Neural cell (in vitro differentiated cells): ENCODE results near the gene TMEM235. TPM values are rescaled to one million over a fixed set of nuclear protein-coding genes. Genes with fewer than 3 reads are reported as not detected.

Source experiments
- H2AFZ ChIP-seq: fragments of 200-600, 300-800 bp; sonication (generic), shearing (Covaris generic); 2 replicates; pipeline ENCODE4 v1.6.0; 2014; ENCODE audit warnings: low read depth, mild to moderate bottlenecking, antibody characterized with exemption, low read length, moderate library complexity
- H3F3A ChIP-seq: fragments of 200-600 bp; shearing (Covaris generic); 2 replicates; pipeline ENCODE4 v1.6.1; 2016; ENCODE audit warnings: mild to moderate bottlenecking, moderate library complexity, mixed read lengths, antibody characterized with exemption, low read length; ENCODE audit not compliant: insufficient read depth, poor library complexity, severe bottlenecking
- H3K27ac ChIP-seq: fragments of 200-600, 300-800 bp; sonication (generic), shearing (Covaris generic); 2 replicates; pipeline ENCODE4 v1.5.1; 2014; ENCODE audit warnings: mild to moderate bottlenecking, low read length, moderate library complexity
- H3K27me3 ChIP-seq: fragments of 300-800, 200-600 bp; sonication (generic), shearing (Covaris generic); 2 replicates; pipeline ENCODE4 v1.6.0; 2014; ENCODE audit warnings: mild to moderate bottlenecking, low read depth, low read length, moderate library complexity; ENCODE audit not compliant: insufficient read depth
- H3K36me3 ChIP-seq: fragments of 300-800, 200-600 bp; sonication (generic), shearing (Covaris generic); 2 replicates; pipeline ENCODE4 v1.5.1; 2014; ENCODE audit warnings: mild to moderate bottlenecking, antibody characterized with exemption, low read length, moderate library complexity; ENCODE audit not compliant: insufficient read depth
- H3K4me2 ChIP-seq: fragments of 300-800, 200-600 bp; sonication (generic), shearing (Covaris generic); 2 replicates; pipeline ENCODE4 v1.6.0; 2014; ENCODE audit warnings: mild to moderate bottlenecking, low read length
- H3K4me3 ChIP-seq: fragments of 300-800, 200-600 bp; sonication (generic), shearing (Covaris generic); 2 replicates; pipeline ENCODE4 v1.5.1; 2014; ENCODE audit warnings: mild to moderate bottlenecking, low read length, moderate library complexity
- H3K79me2 ChIP-seq: fragments of 200-600 bp; shearing (Covaris generic); replicated peaks from 2 replicates; pipeline ENCODE4 v1.6.0; 2014; ENCODE audit warnings: mild to moderate bottlenecking, low read length, moderate library complexity; ENCODE audit not compliant: insufficient read depth
- H3K9ac ChIP-seq: fragments of 300-800, 200-600 bp; sonication (generic), shearing (Covaris generic); 2 replicates; pipeline ENCODE4 v1.6.1; 2016; ENCODE audit warnings: mild to moderate bottlenecking, low read length, mixed read lengths
- H3K9me2 ChIP-seq: fragments of 200-600 bp; shearing (Covaris generic); 2 replicates; pipeline ENCODE4 v1.6.1; 2016; ENCODE audit warnings: mild to moderate bottlenecking, low read length, mixed read lengths; ENCODE audit not compliant: insufficient read depth
- H3K9me3 ChIP-seq: fragments of 200-600, 300-800 bp; sonication (generic), shearing (Covaris generic); 2 replicates; pipeline ENCODE4 v1.6.1; 2016; ENCODE audit warnings: mild to moderate bottlenecking, mixed run types, low read length, moderate library complexity, mixed read lengths
- H4K20me1 ChIP-seq: fragments of 200-600 bp; shearing (Covaris generic); 2 replicates; pipeline ENCODE4 v1.6.1; 2016; ENCODE audit warnings: mild to moderate bottlenecking, mixed run types; ENCODE audit not compliant: insufficient read depth
- EP300 ChIP-seq: fragments of 450-650 bp; conservative IDR thresholded peaks from 2 replicates; pipeline ENCODE4 v1.6.1; 2014; ENCODE audit warnings: antibody characterized with exemption, mild to moderate bottlenecking, moderate library complexity; ENCODE audit not compliant: poor library complexity, severe bottlenecking
- EZH2 ChIP-seq: fragments of 200-600, 300-800 bp; shearing (Covaris generic), sonication (generic); IDR thresholded peaks from 2 replicates; pipeline ENCODE4 v1.6.1; 2014; ENCODE audit warnings: antibody characterized with exemption, low read length, borderline replicate concordance, mild to moderate bottlenecking; ENCODE audit not compliant: insufficient read depth, poor library complexity, severe bottlenecking
- MXI1 ChIP-seq: fragments of 450-650 bp; conservative IDR thresholded peaks from 2 replicates; pipeline ENCODE4 v1.6.1; 2014; ENCODE audit warnings: antibody characterized with exemption, mild to moderate bottlenecking; ENCODE audit not compliant: poor library complexity, severe bottlenecking
- POLR2AphosphoS5 ChIP-seq: IDR thresholded peaks from 2 replicates; pipeline ENCODE4 v1.6.1; 2012
- RAD21 ChIP-seq: fragments of 450-650 bp; conservative IDR thresholded peaks from 2 replicates; pipeline ENCODE4 v1.6.1; 2014; ENCODE audit warnings: antibody characterized with exemption, mild to moderate bottlenecking, moderate library complexity
- SMC3 ChIP-seq: fragments of 450-650 bp; conservative IDR thresholded peaks from 2 replicates; pipeline ENCODE4 v1.6.1; 2014; ENCODE audit warnings: antibody characterized with exemption, mild to moderate bottlenecking, moderate library complexity; ENCODE audit not compliant: poor library complexity
- TAF1 ChIP-seq: IDR thresholded peaks from 2 replicates; pipeline ENCODE4 v1.6.1; 2012; ENCODE audit warnings: low read depth
- polyA plus RNA-seq: library from polyadenylated mRNA; depleted of rRNA; stranded (reverse); fragments of >200 nt; gene quantifications from 2 replicates; pipeline ENCODE4 v1.2.3, GENCODE V29; 2014
- TF ChIP-seq, protein P1 (sequence below): fragments of 450-650 bp; IDR thresholded peaks from 2 replicates; pipeline ENCODE4 v1.5.1; 2014; ENCODE audit warnings: antibody characterized with exemption, mild to moderate bottlenecking, moderate library complexity; ENCODE audit not compliant: poor library complexity, severe bottlenecking
- TF ChIP-seq, protein P2 (sequence below): IDR thresholded peaks from 2 replicates; pipeline ENCODE4 v1.6.1; 2012; ENCODE audit warnings: borderline replicate concordance

The TMEM235 gene
- polyA plus RNA-seq, 1 donor from 2014 or later, result not detected

DNA sequence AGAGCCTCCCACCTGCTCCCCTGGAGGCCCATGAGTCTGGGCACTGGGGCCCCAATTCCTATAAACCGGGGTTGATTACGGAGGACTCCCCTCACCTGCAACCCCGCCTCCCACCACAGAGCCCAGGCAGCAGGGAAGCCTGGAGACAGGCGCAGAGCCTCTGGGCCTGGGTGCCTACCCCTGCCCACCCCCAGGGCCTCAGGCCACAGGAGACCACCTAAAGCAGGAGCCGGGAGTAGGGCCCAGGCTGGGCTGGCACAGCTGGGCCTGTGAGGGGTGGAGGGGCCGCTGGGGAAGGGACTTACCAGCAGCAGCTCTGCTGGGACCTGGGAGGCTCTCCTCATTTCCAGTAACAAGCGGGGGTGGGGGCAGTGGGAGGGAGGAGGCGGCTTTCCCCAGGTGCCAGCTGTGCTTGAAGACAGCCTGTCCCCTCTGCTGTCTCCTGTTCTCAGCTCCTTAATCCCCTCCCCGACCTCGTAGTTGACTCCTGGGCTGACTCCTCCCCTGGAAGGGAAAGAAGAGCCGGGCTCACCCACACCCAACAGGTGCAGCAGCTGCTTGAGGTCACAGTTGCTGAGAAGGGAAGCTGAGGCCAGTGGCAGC is 46.8 kb downstream of the TMEM235 start:
- H3K4me2 ChIP-seq, result no peak overlapping the region
- no peaks in the 10 kb centered on the region for H4K20me1 ChIP-seq
- TF ChIP-seq MXI1 (no peak), EP300 (no peak), TAF1 (no peak)
- TF ChIP-seq, protein P1, sequence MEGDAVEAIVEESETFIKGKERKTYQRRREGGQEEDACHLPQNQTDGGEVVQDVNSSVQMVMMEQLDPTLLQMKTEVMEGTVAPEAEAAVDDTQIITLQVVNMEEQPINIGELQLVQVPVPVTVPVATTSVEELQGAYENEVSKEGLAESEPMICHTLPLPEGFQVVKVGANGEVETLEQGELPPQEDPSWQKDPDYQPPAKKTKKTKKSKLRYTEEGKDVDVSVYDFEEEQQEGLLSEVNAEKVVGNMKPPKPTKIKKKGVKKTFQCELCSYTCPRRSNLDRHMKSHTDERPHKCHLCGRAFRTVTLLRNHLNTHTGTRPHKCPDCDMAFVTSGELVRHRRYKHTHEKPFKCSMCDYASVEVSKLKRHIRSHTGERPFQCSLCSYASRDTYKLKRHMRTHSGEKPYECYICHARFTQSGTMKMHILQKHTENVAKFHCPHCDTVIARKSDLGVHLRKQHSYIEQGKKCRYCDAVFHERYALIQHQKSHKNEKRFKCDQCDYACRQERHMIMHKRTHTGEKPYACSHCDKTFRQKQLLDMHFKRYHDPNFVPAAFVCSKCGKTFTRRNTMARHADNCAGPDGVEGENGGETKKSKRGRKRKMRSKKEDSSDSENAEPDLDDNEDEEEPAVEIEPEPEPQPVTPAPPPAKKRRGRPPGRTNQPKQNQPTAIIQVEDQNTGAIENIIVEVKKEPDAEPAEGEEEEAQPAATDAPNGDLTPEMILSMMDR, result no peak
- no peak overlapping the region for H3K27ac ChIP-seq
- no peaks in the 10 kb centered on the region for H3K9me2 ChIP-seq
- no peak overlapping the region for H2AFZ ChIP-seq
- H3K36me3 ChIP-seq, result no peaks in the 10 kb centered on the region
- H3K9ac ChIP-seq, result no peak overlapping the region
- H3K9me3 ChIP-seq, result no peaks in the 10 kb centered on the region
- H3F3A ChIP-seq, result no peaks in the 10 kb centered on the region
- no peaks in the 10 kb centered on the region for H3K79me2 ChIP-seq
- H3K4me3 ChIP-seq, result no peak overlapping the region
- no peaks in the 10 kb centered on the region for H3K27me3 ChIP-seq

DNA sequence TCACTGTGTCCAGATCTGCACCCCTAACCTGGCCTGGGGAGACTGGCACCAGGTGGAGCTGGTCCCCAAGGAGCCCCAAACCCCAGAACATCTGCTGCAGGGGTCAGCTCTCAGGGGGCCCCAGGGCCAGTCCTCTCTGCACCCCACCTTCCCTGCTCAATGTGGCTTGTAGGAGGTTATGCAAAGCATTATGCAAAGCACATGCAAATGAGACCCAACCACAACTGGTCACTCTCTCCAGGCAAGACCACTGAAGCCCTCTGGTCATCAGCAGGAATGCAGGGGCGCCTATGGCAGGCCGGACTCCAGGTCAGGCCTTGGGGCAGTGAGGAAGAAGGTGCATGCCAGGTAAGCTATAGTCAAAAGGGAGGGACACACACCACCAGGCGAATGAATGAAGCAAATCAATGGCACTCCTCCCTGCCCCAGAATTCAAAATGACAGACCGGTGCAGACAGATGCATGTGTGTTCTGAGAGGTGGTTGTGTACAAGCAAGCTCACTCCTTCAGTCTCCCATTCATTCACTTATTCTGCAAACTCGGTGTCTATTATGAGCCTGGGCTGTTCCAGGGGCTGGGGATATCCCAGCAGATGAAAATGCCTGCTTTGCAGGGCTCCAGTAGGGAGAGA is 48.0 kb downstream of the TMEM235 start:
- H2AFZ ChIP-seq, result no peak overlapping the region
- no peaks in the 10 kb centered on the region for H3F3A ChIP-seq
- H3K27me3 ChIP-seq, result no peaks in the 10 kb centered on the region
- no peak overlapping the region for H3K4me2 ChIP-seq
- H4K20me1 ChIP-seq, result no peaks in the 10 kb centered on the region
- no peaks in the 10 kb centered on the region for H3K79me2 ChIP-seq
- H3K27ac ChIP-seq, result no peak overlapping the region
- no peaks in the 10 kb centered on the region for H3K9me3 ChIP-seq
- H3K9ac ChIP-seq, result no peak overlapping the region
- no peak overlapping the region for H3K4me3 ChIP-seq
- H3K36me3 ChIP-seq, result no peaks in the 10 kb centered on the region
- TF ChIP-seq EZH2 (no peak), RAD21 (no peak), TAF1 (no peak), EP300 (no peak), MXI1 (no peak), SMC3 (no peak), POLR2AphosphoS5 (no peak)
- TF ChIP-seq, protein P1, result no peak
- TF ChIP-seq, protein P2, sequence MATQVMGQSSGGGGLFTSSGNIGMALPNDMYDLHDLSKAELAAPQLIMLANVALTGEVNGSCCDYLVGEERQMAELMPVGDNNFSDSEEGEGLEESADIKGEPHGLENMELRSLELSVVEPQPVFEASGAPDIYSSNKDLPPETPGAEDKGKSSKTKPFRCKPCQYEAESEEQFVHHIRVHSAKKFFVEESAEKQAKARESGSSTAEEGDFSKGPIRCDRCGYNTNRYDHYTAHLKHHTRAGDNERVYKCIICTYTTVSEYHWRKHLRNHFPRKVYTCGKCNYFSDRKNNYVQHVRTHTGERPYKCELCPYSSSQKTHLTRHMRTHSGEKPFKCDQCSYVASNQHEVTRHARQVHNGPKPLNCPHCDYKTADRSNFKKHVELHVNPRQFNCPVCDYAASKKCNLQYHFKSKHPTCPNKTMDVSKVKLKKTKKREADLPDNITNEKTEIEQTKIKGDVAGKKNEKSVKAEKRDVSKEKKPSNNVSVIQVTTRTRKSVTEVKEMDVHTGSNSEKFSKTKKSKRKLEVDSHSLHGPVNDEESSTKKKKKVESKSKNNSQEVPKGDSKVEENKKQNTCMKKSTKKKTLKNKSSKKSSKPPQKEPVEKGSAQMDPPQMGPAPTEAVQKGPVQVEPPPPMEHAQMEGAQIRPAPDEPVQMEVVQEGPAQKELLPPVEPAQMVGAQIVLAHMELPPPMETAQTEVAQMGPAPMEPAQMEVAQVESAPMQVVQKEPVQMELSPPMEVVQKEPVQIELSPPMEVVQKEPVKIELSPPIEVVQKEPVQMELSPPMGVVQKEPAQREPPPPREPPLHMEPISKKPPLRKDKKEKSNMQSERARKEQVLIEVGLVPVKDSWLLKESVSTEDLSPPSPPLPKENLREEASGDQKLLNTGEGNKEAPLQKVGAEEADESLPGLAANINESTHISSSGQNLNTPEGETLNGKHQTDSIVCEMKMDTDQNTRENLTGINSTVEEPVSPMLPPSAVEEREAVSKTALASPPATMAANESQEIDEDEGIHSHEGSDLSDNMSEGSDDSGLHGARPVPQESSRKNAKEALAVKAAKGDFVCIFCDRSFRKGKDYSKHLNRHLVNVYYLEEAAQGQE, result no peak
- no peaks in the 10 kb centered on the region for H3K9me2 ChIP-seq
